Measurements from ENCODE around the gene TRIM52. TPM values are rescaled to one million over a fixed set of nuclear protein-coding genes. Genes with fewer than 3 reads are reported as not detected.

TRIM52 gene
- total RNA-seq, 2 donors from 2014 or later: 5.3 to 5.9 TPM

GRCh38 chr5:181221105-181221791 is 39.7 kb downstream of the TRIM52 start:
- peak overlapping the region; percentile 93 for H3K4me3 ChIP-seq (ENCODE audit: low read length)
- peaks cover 21% of the 10 kb centered on the region for H3K27me3 Mint-ChIP-seq (ENCODE audit: insufficient read depth)

GRCh38 chr5:181220178-181220515 is 40.8 kb downstream of the TRIM52 start:
- H3K4me3 Mint-ChIP-seq: peak overlapping the region; percentile 34
- no peak for DNase-seq
- 92 to 96% methylated on average over 10 of the region's 10 CpGs for WGBS, 2 experiments (ENCODE audit: insufficient coverage in 1 of 2, insufficient read length in 1 of 2)
- no peaks in the 10 kb centered on the region for H3K36me3 ChIP-seq (ENCODE audit: control insufficient read depth, insufficient read depth, low read length)
- H3K27me3 Mint-ChIP-seq (ENCODE audit: insufficient read depth): peaks cover 25% of the 10 kb centered on the region
- TF ChIP-seq CTCF (conservative IDR thresholded peaks at IDR 0.05): no peak
- peaks cover 4% of the 10 kb centered on the region for H3K4me1 Mint-ChIP-seq
- no peaks in the 10 kb centered on the region for H3K9me3 Mint-ChIP-seq
- H3K9ac ChIP-seq (ENCODE audit: extremely low read depth, low read length, poor library complexity, severe bottlenecking): no peak overlapping the region
- no peak overlapping the region for H3K27ac Mint-ChIP-seq
- H3K9me3 ChIP-seq (ENCODE audit: control insufficient read depth, low read length): no peaks in the 10 kb centered on the region
- H3K4me3 ChIP-seq (ENCODE audit: low read length): no peak overlapping the region
- H3K27ac ChIP-seq (ENCODE audit: low read depth, low read length): no peak overlapping the region
- H3K4me1 ChIP-seq (ENCODE audit: control insufficient read depth, insufficient read depth, low read length): peaks cover 2% of the 10 kb centered on the region
- peaks cover 10% of the 10 kb centered on the region for H3K27me3 ChIP-seq (ENCODE audit: control insufficient read depth, insufficient read depth, low read length, poor library complexity, severe bottlenecking)
- peaks cover 1% of the 10 kb centered on the region for H3K36me3 Mint-ChIP-seq (ENCODE audit: low read depth)

More at GRCh38 chr5:181221105-181221791, 39.7 kb downstream of the TRIM52 start:
- TF ChIP-seq CTCF (conservative IDR thresholded peaks at IDR 0.05): no peak
- H3K36me3 ChIP-seq (ENCODE audit: control insufficient read depth, insufficient read depth, low read length): peaks cover 1% of the 10 kb centered on the region
- H3K27ac ChIP-seq (ENCODE audit: low read depth, low read length): no peak overlapping the region
- no peak for DNase-seq
- Mint-ChIP-seq H3K4me1 (peaks cover 6% of the 10 kb centered on the region), H3K9me3 (no peaks in the 10 kb centered on the region), H3K4me3 (peak overlapping the region; percentile 92), H3K27ac (peak overlapping the region; percentile 95), H3K36me3 (ENCODE audit: low read depth) (peaks cover 4% of the 10 kb centered on the region)
- H3K4me1 ChIP-seq (ENCODE audit: control insufficient read depth, insufficient read depth, low read length): peaks cover 2% of the 10 kb centered on the region
- no peak overlapping the region for H3K9ac ChIP-seq (ENCODE audit: extremely low read depth, low read length, poor library complexity, severe bottlenecking)
- no peaks in the 10 kb centered on the region for H3K9me3 ChIP-seq (ENCODE audit: control insufficient read depth, low read length)
- 66 to 73% methylated on average over 15 to 27 of the region's 27 CpGs for WGBS, 2 experiments (ENCODE audit: insufficient coverage in 1 of 2, insufficient read length in 1 of 2)
- peaks cover 6% of the 10 kb centered on the region for H3K27me3 ChIP-seq (ENCODE audit: control insufficient read depth, insufficient read depth, low read length, poor library complexity, severe bottlenecking)

- Histone ChIP-seq H3K9ac (ENCODE audit: extremely low read depth, low read length, poor library complexity, severe bottlenecking) (no peak overlapping the region), H3K27me3 (ENCODE audit: control insufficient read depth, insufficient read depth, low read length, poor library complexity, severe bottlenecking) (peaks cover 10% of the 10 kb centered on the region), H3K4me3 (ENCODE audit: low read length) (no peak overlapping the region), H3K9me3 (ENCODE audit: control insufficient read depth, low read length) (no peaks in the 10 kb centered on the region), H3K36me3 (ENCODE audit: control insufficient read depth, insufficient read depth, low read length) (no peaks in the 10 kb centered on the region), H3K4me1 (ENCODE audit: control insufficient read depth, insufficient read depth, low read length) (peaks cover 1% of the 10 kb centered on the region), H3K27ac (ENCODE audit: low read depth, low read length) (no peak overlapping the region)
- no peak for DNase-seq
- Mint-ChIP-seq H3K4me3 (peak overlapping the region; percentile 34), H3K27me3 (ENCODE audit: insufficient read depth) (peaks cover 29% of the 10 kb centered on the region), H3K4me1 (peaks cover 4% of the 10 kb centered on the region), H3K27ac (no peak overlapping the region), H3K9me3 (no peaks in the 10 kb centered on the region), H3K36me3 (ENCODE audit: low read depth) (peaks cover 1% of the 10 kb centered on the region)
- TF ChIP-seq CTCF (conservative IDR thresholded peaks at IDR 0.05): no peak
- WGBS, 2 experiments (ENCODE audit: insufficient coverage in 1 of 2, insufficient read length in 1 of 2): 94 to 97% methylated on average over 35 to 49 of the region's 49 CpGs
These were observed 41.4 kb downstream of the TRIM52 start for GRCh38 chr5:181219262-181220177.
